Heart left ventricle (tissue), 13 donors: ENCODE results near the gene CD300LD.

ENCODE experiments used
- POLR2A ChIP-seq, 2 donors: fragments of 450-650 bp; IDR thresholded peaks; one replicate each; pipeline ENCODE4 v1.6.1; 2017; ENCODE audit warnings: antibody characterized with exemption in 2 of 2, mild to moderate bottlenecking in 2 of 2, moderate library complexity in 2 of 2
- TF ChIP-seq, protein P1 (sequence below), 12 donors: fragments of 200-600 bp; sonication (generic) in 4 of 12; IDR thresholded peaks; one replicate each; pipeline versions ENCODE4 v1.5.0 to v1.8.0; 2018 to 2022; ENCODE audit warnings: antibody characterized with exemption in 12 of 12, mild to moderate bottlenecking in 5 of 12
- donor health status: ischemic (EF 13 %, LVEDD 7.1; RV severe dilation, severe dysfunction).
- donor health status: DM: no; HTN: yes; CAD: no.
- donor health status: DM: no; HTN: no; CAD: no.
- donor health status: ischemic (EF 25% LVEDD 6.9; RV normal size, moderate dysfunction).
- donor health status: ischemic (EF 25% LVEDD 5.7; RV mildly dilated, moderate dysfunction).
- donor health status: ischemic (EF 35%, LVEDD 5.7; RV mildly dilated, moderate dysfunction).
- donor health status: nonischemic (EF 11% LVEDD 7.7; RV severe dilation, severe dysfunction).
- donor health status: DM: yes; HTN: yes; CAD: no.
- donor health status: PGD.
- donor health status: ischemic (EF 29% LVEDD 5.4; RV normal size, mild dysfunction).
- donor health status: nonischemic (EF 23%, LVEDD 6.1; RV moderate dilation, normal function).

GRCh38 chr17:74599023-74599399 is 6.9 kb upstream of the CD300LD start:
- TF ChIP-seq, protein P1, sequence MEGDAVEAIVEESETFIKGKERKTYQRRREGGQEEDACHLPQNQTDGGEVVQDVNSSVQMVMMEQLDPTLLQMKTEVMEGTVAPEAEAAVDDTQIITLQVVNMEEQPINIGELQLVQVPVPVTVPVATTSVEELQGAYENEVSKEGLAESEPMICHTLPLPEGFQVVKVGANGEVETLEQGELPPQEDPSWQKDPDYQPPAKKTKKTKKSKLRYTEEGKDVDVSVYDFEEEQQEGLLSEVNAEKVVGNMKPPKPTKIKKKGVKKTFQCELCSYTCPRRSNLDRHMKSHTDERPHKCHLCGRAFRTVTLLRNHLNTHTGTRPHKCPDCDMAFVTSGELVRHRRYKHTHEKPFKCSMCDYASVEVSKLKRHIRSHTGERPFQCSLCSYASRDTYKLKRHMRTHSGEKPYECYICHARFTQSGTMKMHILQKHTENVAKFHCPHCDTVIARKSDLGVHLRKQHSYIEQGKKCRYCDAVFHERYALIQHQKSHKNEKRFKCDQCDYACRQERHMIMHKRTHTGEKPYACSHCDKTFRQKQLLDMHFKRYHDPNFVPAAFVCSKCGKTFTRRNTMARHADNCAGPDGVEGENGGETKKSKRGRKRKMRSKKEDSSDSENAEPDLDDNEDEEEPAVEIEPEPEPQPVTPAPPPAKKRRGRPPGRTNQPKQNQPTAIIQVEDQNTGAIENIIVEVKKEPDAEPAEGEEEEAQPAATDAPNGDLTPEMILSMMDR (IDR thresholded peaks at IDR 0.05): no peak
- TF ChIP-seq POLR2A (IDR thresholded peaks at IDR 0.05): no peak
